Measurements from ENCODE around the gene LTN1. TPM values are rescaled to one million over a fixed set of nuclear protein-coding genes. Genes with fewer than 3 reads are reported as not detected.

LTN1 gene
- total RNA-seq, 1 donor from 2014 or later: 44.5 TPM

- DNase-seq (ENCODE audit: low read depth): peak; percentile 15
Measured at GRCh38 chr21:28884481-28884880, 108.2 kb downstream of the LTN1 start.

- DNase-seq (ENCODE audit: low read depth): no peak
Measured at GRCh38 chr21:28883931-28884330, 108.7 kb downstream of the LTN1 start.

GRCh38 chr21:28882345-28882744, 110.3 kb downstream of the LTN1 start:
- DNase-seq (ENCODE audit: low read depth): no peak

Other genes starting within 250 kb of the LTN1 start
- gene RWDD2B, start 26.5 kb upstream of the LTN1 start, total RNA-seq: 16.1 and 16.8 TPM in 2 replicates
- 32.2 and 36.6 TPM in 2 replicates for gene USP16, start 31.8 kb upstream of the LTN1 start, total RNA-seq
- gene CCT8, start 80.8 kb upstream of the LTN1 start, total RNA-seq: 247 and 329 TPM in 2 replicates
- gene MAP3K7CL, start 137.8 kb upstream of the LTN1 start, total RNA-seq: 9.6 and 25.5 TPM in 2 replicates